Activated CD8-positive, alpha-beta memory T cell treated with anti-CD3 and anti-CD28 coated beads for 36 hours (primary cell): ENCODE data around the gene ST3GAL5. TPM values are rescaled to one million over a fixed set of nuclear protein-coding genes. Genes with fewer than 3 reads are reported as not detected.

Experiments used
- CTCF ChIA-PET: fragments of 350-600 bp; sonication (Branson Sonifier 250); formaldehyde crosslinking; loops from one replicate; lab custom pipeline; 2021; ENCODE audit warnings: antibody characterized with exemption; lab: Charles Lee
- POLR2A ChIA-PET: fragments of 350-600 bp; sonication (Branson Sonifier 250); formaldehyde crosslinking; loops from one replicate; lab custom pipeline; 2021; ENCODE audit warnings: antibody characterized with exemption; lab: Charles Lee
- total RNA-seq, 2 experiments: library from RNA; stranded (reverse); gene quantifications; one replicate each; pipeline ENCODE4 v1.2.3, GENCODE V29; 2021

The ST3GAL5 gene
- total RNA-seq, 2 experiments from 2014 or later, result 11.5 to 11.6 TPM

DNA sequence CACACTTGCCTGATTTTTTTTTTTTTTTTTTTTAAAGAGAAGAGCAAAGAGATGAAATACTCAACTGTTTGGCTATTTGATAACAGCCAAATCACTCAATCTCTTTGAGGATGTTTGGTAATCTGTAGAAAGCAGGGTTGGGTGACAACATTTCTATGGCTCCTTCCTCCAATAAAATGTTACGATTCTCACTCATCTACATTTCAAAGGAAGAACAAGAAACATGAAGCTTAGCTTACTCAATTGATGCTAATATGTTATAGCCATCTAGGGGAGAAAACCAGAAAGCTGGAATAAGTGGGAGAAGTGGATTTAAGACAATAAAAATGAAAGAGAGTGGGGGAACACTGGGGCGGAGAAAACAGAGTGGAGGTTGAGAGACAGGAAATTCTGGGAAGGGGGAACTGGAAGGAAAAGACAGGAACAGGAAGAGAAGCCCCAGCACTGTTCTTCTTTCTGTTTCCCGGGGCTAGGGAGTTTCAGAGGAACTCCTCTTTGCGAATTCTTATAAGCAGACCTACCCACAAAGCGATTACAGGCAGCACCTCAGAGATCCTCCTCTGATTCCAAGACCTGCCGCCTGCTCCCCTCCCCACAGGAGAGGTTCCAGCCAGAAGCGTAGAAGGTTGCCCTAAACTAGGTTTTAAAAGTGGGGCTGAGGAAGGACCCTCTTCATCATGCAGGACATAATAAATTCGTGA is 13.3 kb downstream of the ST3GAL5 start:
- ChIA-PET POLR2A (no interaction called here), CTCF (interaction anchor here (0.6 to 1.8 kb wide), 3 partner anchors 9 to 239 kb away, joined by 3 to 5 read pairs (median 5); no protein-coding TSS in a partner anchor)

DNA sequence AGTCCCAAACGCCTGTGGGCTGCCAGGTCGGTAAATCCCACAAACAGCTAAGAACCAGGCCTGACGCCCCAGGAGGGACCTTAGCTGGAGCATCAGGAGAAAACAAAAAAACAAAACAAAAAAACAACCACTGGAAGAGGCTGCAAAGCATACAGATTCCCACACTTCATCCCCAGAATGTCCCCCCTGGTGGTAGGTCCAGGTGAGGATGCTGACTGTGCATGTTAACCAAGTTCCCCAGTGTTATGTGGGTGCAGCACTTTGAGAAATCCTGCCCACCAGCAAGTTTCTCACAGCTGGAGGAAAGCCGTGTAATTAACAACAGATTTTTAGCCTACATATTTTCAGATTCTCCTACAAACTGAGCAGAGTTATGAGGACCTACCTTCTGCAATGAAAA is 15.1 kb downstream of the ST3GAL5 start:
- ChIA-PET CTCF (interaction anchor here (1.0 kb wide), 1 partner anchor 9 kb away, joined by 4 read pairs; no protein-coding TSS in a partner anchor), POLR2A (interaction anchor here (0.5 kb wide), 1 partner anchor 126 kb away, joined by 3 read pairs; no protein-coding TSS in a partner anchor)

DNA sequence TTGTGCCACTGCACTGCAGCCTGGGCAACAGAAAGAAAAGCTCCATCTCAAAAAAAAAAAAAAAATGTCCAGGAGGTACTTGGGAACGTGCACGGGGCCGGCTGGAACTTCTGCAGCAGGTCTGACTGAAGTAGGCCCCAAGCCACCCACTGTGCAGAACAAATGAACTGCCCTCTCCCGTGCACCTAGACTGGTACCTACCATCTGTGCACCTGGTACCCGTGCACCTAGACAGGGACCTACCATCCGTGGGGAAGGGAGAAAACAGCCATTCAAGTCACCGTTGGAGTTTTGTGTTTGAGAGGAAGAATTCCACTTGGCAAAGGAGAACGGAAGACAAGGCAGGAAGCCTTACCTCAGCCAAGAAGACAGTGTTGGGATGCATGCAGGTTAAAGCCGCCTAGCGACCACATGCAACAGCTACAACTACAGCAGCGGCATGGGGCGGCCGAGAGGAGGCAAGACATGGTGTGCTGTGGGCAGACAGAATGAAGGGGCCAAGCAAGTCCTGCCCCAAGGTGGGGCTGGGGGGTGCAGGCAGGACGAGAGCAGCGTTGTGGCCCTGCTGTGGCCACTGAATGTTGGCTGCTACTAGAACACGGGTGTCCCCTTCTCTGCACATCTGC is 16.1 kb downstream of the ST3GAL5 start:
- CTCF ChIA-PET, result interaction anchor here (0.7 to 1.3 kb wide), 2 partner anchors 14 to 15 kb away, joined by 3 to 4 read pairs; no protein-coding TSS in a partner anchor
- POLR2A ChIA-PET, result no interaction called here

DNA sequence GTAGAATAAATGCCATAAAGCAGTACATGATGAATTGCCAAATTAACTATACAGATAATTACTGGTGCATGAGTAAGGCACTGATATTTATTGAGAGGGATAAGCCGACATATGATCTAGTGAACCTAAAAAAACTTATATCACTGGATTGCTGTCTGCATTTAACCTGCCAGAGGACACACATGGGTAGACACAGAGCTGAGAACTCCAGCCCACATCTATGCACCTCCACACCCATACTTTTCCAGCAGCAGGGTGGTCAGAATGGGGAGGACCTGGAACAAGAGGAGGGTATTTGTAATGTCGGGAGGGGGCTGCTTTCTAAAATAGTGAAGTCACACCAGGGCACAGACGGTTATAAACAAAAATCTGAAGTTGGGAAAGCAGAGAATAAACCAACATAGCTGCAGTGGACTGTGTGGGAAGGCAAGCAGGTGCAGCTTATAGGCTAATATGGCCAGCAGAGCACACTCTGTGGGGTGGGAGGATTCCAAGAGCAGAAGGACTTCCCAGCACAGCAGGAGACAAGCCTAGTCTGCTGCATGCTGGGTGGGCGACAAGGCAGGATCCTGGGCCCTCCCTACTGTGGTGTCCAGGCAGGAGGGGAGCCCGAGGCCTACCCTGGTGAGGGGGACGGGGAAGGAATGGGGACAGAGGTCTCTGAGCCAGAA is 17.2 kb downstream of the ST3GAL5 start:
- ChIA-PET CTCF (interaction anchor here (0.7 to 1.3 kb wide), 3 partner anchors 15 to 465 kb away, joined by 3 to 4 read pairs (median 3); no protein-coding TSS in a partner anchor), POLR2A (no interaction called here)

DNA sequence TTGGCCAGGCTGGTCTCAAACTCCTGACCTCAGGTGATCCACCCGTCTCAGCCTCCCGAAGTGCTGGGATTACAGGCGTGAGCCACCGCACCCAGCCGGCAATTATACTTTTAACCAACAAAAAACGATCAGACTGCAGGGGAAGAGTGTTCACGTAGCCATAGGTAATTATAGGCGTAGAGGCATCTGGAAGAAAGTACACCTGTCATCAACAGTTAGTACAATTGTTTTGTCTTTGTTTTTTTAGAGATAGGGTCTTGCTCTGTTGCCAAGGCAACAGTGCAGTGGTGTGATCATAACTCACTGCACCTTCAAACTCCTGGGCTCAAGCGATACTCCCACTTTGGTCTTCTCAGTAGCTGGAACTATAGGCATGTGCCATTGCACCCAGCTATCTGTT is 20.0 kb downstream of the ST3GAL5 start:
- CTCF ChIA-PET, result no interaction called here
- POLR2A ChIA-PET, result no interaction called here

DNA sequence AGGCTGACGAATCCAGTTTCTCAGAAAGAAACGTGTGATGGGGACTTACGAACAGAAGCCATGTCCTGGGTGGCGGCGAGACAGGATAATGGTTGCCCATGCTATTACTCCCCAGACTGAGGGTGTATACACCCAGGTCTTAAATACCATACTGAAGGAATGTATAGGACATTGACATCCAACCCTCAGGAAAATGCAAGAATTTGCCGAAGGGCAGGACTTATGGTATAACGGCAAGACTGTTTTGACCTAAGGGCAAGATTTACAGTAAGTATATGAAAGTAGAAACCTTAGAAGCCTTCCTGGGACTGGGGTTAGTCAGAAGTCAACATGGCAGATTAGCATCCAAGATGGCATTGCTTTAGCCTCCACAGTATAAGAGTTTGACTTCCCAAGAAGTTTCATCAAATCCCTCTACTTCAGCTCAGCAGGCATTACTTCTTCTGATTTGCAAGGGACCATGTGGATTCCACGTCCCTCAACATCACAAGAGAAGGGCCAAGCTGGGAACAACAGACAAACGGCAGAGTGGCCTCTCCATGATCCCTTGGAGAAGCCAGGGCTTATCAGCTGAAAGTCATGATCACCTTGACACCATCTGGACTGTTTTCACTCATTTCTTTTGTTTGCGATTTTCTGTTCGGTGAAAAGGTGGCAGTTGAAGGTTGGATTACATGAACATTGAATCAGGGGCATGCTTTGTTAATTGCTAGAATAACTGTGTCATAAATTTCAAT is 21.1 kb downstream of the ST3GAL5 start:
- ChIA-PET CTCF (interaction anchor here (1.2 kb wide), 1 partner anchor 36 kb away, joined by 3 read pairs; no protein-coding TSS in a partner anchor), POLR2A (no interaction called here)

DNA sequence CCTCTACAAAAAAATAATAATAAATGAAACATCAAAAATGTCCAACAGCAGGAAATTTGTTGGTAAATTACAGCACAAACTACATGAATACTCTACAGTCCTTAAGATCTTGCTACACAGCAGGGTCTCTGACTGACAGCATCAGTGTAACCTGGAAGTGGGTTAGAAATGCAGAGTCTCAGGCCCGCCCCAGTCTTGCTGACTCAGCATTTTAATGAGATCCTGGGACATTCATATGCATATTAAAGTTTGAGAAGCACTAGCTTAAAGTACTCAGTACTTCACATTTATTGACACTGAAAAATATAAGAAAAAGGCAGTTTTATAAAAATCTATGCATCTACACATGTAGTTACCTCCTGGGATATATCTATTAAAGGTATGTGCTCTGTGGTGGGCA is 21.7 kb downstream of the ST3GAL5 start:
- ChIA-PET CTCF (no interaction called here), POLR2A (interaction anchor here (1.0 kb wide), 1 partner anchor 19 kb away, joined by 3 read pairs; no protein-coding TSS in a partner anchor)

DNA sequence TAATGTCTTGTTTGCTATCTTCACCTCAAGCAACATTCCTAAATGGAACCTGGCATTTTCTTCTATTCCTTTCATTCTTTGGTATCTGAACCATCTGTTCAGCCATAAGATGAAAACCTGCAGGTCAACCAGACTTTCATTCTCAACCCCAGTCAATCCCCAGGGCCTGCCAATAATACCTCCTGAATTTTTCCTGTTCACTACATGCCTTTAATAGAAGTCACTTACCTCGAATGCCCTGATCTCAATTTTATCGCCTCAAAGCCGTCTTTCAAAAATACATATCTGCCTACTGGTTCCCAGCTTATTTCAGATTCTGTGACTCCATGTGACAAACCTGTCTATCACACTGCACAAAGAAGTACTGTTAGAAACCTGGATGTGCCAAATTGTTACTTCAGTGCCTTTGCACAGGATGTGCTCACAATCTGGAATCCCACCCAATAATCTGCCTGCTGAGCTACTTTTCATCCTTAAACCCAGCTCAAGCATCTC is 22.6 kb downstream of the ST3GAL5 start:
- POLR2A ChIA-PET, result interaction anchor here (1.0 kb wide), 1 partner anchor 20 kb away, joined by 3 read pairs; no protein-coding TSS in a partner anchor

DNA sequence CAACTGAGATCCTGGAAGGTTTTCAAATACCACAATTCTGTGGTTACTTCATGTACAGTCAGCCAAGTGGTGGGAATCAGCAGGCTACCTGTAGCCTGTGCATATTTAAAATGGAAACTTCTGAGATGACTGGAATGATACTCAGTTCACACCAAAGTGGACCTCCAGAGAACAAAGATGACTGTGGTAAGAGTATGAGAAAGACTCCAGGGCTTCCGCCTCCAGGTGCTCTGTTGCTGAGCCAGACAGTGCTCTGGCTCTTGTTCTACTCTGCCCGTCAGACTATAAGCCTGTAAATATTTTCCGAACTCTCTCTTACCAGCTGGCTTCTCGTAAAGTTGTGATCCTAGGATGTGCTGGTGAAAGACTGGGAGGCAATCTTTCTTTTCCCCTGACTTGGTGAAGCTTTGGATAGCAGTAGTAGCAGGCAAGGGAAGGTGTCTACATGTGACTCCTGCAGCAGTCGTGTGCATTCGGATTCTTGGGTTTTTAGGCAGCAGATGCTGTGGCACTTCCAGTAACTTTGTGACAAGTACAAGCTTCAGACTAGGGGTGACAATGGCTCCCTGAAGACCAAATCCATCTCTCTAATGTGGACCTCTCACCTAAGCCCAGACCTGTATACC is 23.1 kb downstream of the ST3GAL5 start:
- POLR2A ChIA-PET, result interaction anchor here (1.0 kb wide), 1 partner anchor 21 kb away, joined by 3 read pairs; no protein-coding TSS in a partner anchor
- CTCF ChIA-PET, result interaction anchor here (1.0 to 1.3 kb wide), 3 partner anchors 21 to 38 kb away, joined by 3 to 4 read pairs (median 4); partner anchors contain the start of gene ST3GAL5

More for the DNA sequence above, 22.6 kb downstream of the ST3GAL5 start:
- CTCF ChIA-PET, result interaction anchor here (0.6 kb wide), 2 partner anchors 9 to 206 kb away, joined by 4 to 5 read pairs; no protein-coding TSS in a partner anchor

DNA sequence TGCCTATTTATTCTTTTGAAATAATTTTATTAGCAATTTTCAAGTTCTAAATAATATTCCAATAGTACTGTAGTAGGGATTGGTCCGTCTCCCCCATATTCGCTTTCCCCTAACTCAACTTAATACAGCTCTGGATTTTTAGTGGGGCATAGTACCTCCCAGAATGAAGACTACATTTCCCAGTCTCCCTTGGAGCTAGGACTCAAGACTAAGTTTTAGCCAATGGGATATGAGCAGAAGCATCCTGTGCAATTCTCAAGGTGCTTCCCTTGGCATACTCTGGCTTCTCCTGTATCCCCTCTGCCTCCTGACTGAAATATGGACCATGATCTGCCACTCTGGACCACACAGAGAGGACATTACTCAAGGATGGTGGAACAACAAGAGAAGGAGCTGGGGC is 24.1 kb downstream of the ST3GAL5 start:
- ChIA-PET POLR2A (no interaction called here), CTCF (interaction anchor here (0.7 to 2.3 kb wide), 7 partner anchors 9 to 216 kb away, joined by 3 to 9 read pairs (median 4); partner anchors contain the start of gene ST3GAL5)

DNA sequence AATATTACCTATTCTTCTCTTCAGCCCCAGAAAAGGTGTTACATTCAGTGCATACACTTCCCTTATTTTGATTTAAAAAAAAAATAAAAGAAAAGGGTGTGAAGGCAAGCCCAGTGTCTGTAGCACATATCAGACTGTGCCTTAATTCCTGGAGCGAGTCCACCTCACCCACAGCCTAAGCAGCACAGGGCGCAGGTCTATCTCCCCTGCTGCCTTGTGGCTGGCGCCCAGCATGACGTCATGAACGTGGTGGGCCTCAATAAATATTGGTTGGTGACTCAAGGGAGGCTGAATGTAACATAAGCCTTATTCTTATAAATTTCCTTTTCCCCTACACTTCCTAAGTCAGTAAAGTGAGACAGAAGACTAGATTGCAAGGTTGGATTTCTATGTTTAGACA is 26.4 kb downstream of the ST3GAL5 start:
- POLR2A ChIA-PET, result interaction anchor here (1.2 kb wide), 1 partner anchor 25 kb away, joined by 3 read pairs; no protein-coding TSS in a partner anchor
- CTCF ChIA-PET, result interaction anchor here (2.3 kb wide), 1 partner anchor 26 kb away, joined by 9 read pairs; the partner anchor contains the start of gene ST3GAL5

DNA sequence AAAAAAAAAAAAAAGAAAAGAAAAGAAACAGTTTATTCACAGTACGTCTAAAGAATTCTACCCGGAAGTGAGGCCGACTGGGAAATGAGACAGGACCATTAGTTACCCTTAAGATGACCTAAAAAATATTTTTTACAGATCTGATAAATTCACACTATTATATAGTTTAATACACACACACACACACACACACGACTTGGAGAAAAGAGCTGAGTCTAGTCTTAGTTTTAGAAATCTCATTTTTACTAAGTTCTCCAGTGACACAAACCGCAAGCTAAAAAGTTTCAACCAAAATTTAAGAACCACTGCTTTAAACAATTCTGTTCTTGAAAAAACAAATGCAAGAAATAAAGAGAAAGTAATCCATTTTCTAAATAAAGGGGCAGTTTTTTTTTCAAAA is 27.1 kb downstream of the ST3GAL5 start:
- ChIA-PET CTCF (interaction anchor here (0.6 to 0.7 kb wide), 3 partner anchors 13 to 368 kb away, joined by 3 to 4 read pairs (median 3); no protein-coding TSS in a partner anchor), POLR2A (interaction anchor here (0.9 kb wide), 2 partner anchors 8 to 27 kb away, joined by 3 to 4 read pairs; partner anchors contain the start of gene ST3GAL5)

DNA sequence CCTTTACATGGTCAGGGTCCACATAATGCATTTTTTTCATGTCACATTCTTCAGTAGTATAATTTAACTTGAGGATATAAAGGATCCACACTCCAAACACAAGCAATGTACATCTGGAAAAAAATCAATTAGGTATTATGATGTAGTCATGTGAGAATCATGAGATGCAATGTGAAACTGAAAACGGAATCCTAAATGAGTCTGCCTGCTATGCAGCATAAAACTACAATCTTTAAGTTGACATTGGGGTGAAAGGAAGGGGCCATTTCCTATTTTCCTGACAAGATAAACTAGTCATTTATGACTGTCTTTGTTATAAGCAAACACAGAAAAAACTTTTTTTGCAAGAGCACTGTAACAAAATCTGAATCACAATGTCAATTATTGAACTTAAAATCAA is 27.6 kb downstream of the ST3GAL5 start:
- POLR2A ChIA-PET, result interaction anchor here (0.9 kb wide), 2 partner anchors 8 to 27 kb away, joined by 3 to 4 read pairs; partner anchors contain the start of gene ST3GAL5
- CTCF ChIA-PET, result interaction anchor here (0.7 kb wide), 1 partner anchor 12 kb away, joined by 3 read pairs; no protein-coding TSS in a partner anchor

DNA sequence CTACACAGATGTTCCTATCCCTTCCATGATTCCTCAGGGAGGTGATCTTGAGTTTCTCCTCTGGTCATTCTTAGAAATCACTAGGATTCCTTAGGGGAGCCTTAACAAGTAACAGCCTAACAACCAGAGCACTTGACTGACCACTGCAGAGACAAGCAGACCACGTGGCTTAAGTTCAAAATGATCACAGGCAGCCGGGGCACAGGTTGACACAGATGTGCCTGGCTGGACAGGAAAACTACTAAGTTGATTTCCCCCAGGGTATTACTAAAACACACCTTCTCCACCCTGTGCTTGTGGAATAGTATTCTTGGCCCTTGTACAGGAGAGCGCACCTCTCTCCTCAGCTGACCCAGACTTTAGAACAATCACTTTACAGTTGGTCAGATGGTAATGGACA is 29.9 kb downstream of the ST3GAL5 start:
- POLR2A ChIA-PET, result no interaction called here
- CTCF ChIA-PET, result interaction anchor here (1.4 to 2.1 kb wide), 4 partner anchors 8 to 221 kb away, joined by 3 to 8 read pairs (median 6); no protein-coding TSS in a partner anchor

DNA sequence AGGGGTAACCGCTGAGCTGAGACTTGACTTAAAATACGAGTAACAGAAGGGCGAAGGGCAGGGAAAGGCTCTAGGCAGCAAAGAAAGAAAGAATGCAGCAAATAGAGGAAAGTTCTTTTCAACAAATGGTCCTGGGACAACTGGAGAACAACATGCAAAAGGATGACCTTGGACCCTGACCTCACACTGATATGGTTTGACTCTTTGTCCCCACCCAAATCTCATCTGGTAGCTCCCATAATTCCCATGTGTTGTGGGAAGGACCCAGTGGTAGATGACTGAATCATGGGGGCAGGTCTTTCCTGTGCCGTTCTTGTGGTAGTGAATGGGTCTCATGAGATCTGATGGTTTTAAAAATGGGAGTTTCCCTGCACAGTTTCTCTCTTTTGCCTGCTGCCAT is 33.9 kb downstream of the ST3GAL5 start:
- CTCF ChIA-PET, result interaction anchor here (2.0 kb wide), 1 partner anchor 34 kb away, joined by 7 read pairs; the partner anchor contains the start of gene ST3GAL5
- POLR2A ChIA-PET, result interaction anchor here (1.6 kb wide), 1 partner anchor 33 kb away, joined by 7 read pairs; the partner anchor contains the start of gene ST3GAL5

DNA sequence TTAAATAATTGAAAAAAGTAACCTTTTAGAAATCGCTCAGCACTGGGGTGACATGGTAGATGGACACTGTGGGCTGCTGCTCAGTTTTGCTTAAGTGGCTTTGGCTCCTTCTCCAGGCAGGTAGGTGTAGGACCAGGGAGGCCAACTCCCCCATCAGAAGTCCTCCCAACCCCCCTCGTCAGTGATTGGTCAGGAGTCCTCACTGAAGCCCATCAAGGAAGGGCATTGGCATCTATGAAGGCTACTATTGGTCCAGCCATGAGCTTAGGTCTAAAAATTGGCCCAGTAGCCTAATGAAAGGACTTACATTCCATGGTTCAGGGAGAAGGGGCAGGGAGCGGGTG is 34.7 kb downstream of the ST3GAL5 start:
- ChIA-PET POLR2A (interaction anchor here (0.6 to 1.6 kb wide), 4 partner anchors 34 to 184 kb away, joined by 3 to 7 read pairs (median 4); partner anchors contain the start of gene ST3GAL5), CTCF (interaction anchor here (0.7 to 2.0 kb wide), 3 partner anchors 9 to 35 kb away, joined by 3 to 7 read pairs (median 3); partner anchors contain the start of gene ST3GAL5)
